ENCODE results near the gene SASH1.

SASH1 gene

GRCh38 chr6:148528292-148528691, 185.7 kb downstream of the SASH1 start:
- no peak for DNase-seq

- DNase-seq = no peak
Observed at GRCh38 chr6:148529010-148529409, 186.4 kb downstream of the SASH1 start.

- no peak for DNase-seq
Observed at GRCh38 chr6:148530394-148530953, 187.8 kb downstream of the SASH1 start.

- no peak for DNase-seq
Observed at GRCh38 chr6:148530976-148531375, 188.3 kb downstream of the SASH1 start.

GRCh38 chr6:148532698-148533097, 190.1 kb downstream of the SASH1 start:
- DNase-seq = no peak

GRCh38 chr6:148533309-148534107, 190.9 kb downstream of the SASH1 start:
- DNase-seq = no peak

GRCh38 chr6:148534871-148535270, 192.2 kb downstream of the SASH1 start:
- DNase-seq = no peak

GRCh38 chr6:148535381-148535780, 192.7 kb downstream of the SASH1 start:
- no peak for DNase-seq

- no peak for DNase-seq
Observed at GRCh38 chr6:148535976-148536375, 193.3 kb downstream of the SASH1 start.

- DNase-seq = no peak
Observed at GRCh38 chr6:148538261-148539190, 195.9 kb downstream of the SASH1 start.

GRCh38 chr6:148543540-148543939, 200.9 kb downstream of the SASH1 start:
- no peak for DNase-seq

- no peak for DNase-seq
Observed at GRCh38 chr6:148544421-148544820, 201.8 kb downstream of the SASH1 start.

GRCh38 chr6:148545901-148546300, 203.3 kb downstream of the SASH1 start:
- no peak for DNase-seq

GRCh38 chr6:148547110-148547509, 204.5 kb downstream of the SASH1 start:
- no peak for DNase-seq

- no peak for DNase-seq
Observed at GRCh38 chr6:148548065-148548748, 205.6 kb downstream of the SASH1 start.

GRCh38 chr6:148548749-148549140, 206.1 kb downstream of the SASH1 start:
- DNase-seq = no peak

GRCh38 chr6:148550569-148550968, 207.9 kb downstream of the SASH1 start:
- no peak for DNase-seq

GRCh38 chr6:148551226-148551625, 208.6 kb downstream of the SASH1 start:
- no peak for DNase-seq

GRCh38 chr6:148556410-148556809, 213.8 kb downstream of the SASH1 start:
- no peak for DNase-seq

- no peak for DNase-seq
Observed at GRCh38 chr6:148557796-148558321, 215.2 kb downstream of the SASH1 start.

GRCh38 chr6:148559848-148560433, 217.3 kb downstream of the SASH1 start:
- DNase-seq = peak in 3 of 4 experiments; percentile 22 to 47 (median 30)

GRCh38 chr6:148561629-148562028, 219.0 kb downstream of the SASH1 start:
- DNase-seq = no peak

All from activated naive CD4-positive, alpha-beta T cell (primary cell).